NCI-H2171 (cell line): ENCODE results near the gene RAF1.

ENCODE experiments used
- DNase-seq: peaks from one replicate; lab custom pipeline; 2025; lab: John Stamatoyannopoulos, UW

The RAF1 gene

GRCh38 chr3:12591456-12591855 is 72.5 kb downstream of the RAF1 start:
- DNase-seq = no peak

- peak; percentile 3 for DNase-seq
Observed at GRCh38 chr3:12590096-12590495, 73.8 kb downstream of the RAF1 start.

GRCh38 chr3:12588039-12589009 is 75.6 kb downstream of the RAF1 start:
- no peak for DNase-seq

GRCh38 chr3:12586403-12586802 is 77.5 kb downstream of the RAF1 start:
- no peak for DNase-seq

GRCh38 chr3:12585970-12586369 is 77.9 kb downstream of the RAF1 start:
- no peak for DNase-seq

- DNase-seq = no peak
Observed at GRCh38 chr3:12585181-12585580, 78.7 kb downstream of the RAF1 start.

- no peak for DNase-seq
Observed at GRCh38 chr3:12584083-12584482, 79.8 kb downstream of the RAF1 start.

- no peak for DNase-seq
Observed at GRCh38 chr3:12583280-12583679, 80.6 kb downstream of the RAF1 start.

GRCh38 chr3:12582730-12583129 is 81.2 kb downstream of the RAF1 start:
- no peak for DNase-seq

- DNase-seq = no peak
Observed at GRCh38 chr3:12579905-12580304, 84.0 kb downstream of the RAF1 start.

GRCh38 chr3:12579456-12579855 is 84.5 kb downstream of the RAF1 start:
- DNase-seq = no peak

- DNase-seq = no peak
Observed at GRCh38 chr3:12578742-12579141, 85.2 kb downstream of the RAF1 start.

GRCh38 chr3:12577379-12577778 is 86.5 kb downstream of the RAF1 start:
- DNase-seq = no peak

- DNase-seq = no peak
Observed at GRCh38 chr3:12574661-12575060, 89.3 kb downstream of the RAF1 start.

- DNase-seq = no peak
Observed at GRCh38 chr3:12574131-12574530, 89.8 kb downstream of the RAF1 start.

- no peak for DNase-seq
Observed at GRCh38 chr3:12571986-12572385, 91.9 kb downstream of the RAF1 start.

GRCh38 chr3:12569836-12570235 is 94.1 kb downstream of the RAF1 start:
- no peak for DNase-seq

- DNase-seq = no peak
Observed at GRCh38 chr3:12568747-12569146, 95.2 kb downstream of the RAF1 start.

GRCh38 chr3:12566976-12567375 is 96.9 kb downstream of the RAF1 start:
- no peak for DNase-seq

- DNase-seq = no peak
Observed at GRCh38 chr3:12562451-12562850, 101.5 kb downstream of the RAF1 start.

GRCh38 chr3:12561397-12561796 is 102.5 kb downstream of the RAF1 start:
- no peak for DNase-seq

GRCh38 chr3:12560505-12561190 is 103.3 kb downstream of the RAF1 start:
- no peak for DNase-seq

GRCh38 chr3:12559520-12559919 is 104.4 kb downstream of the RAF1 start:
- no peak for DNase-seq
